GM19438 (cell line): ENCODE results near the gene SLC35F6.
"Not testable (repeated sequence)": the region's sequence is repeated elsewhere in the genome, so short reads cannot be mapped to it uniquely, and the experiment has no call there.

Source experiments
- ATAC-seq: cut with Tn5 transposase; IDR thresholded peaks from one replicate; pipeline ENCODE4 v1.9.1; 2021; ENCODE audit warnings: low read depth; ENCODE audit not compliant: unreplicated experiment

Gene SLC35F6

DNA sequence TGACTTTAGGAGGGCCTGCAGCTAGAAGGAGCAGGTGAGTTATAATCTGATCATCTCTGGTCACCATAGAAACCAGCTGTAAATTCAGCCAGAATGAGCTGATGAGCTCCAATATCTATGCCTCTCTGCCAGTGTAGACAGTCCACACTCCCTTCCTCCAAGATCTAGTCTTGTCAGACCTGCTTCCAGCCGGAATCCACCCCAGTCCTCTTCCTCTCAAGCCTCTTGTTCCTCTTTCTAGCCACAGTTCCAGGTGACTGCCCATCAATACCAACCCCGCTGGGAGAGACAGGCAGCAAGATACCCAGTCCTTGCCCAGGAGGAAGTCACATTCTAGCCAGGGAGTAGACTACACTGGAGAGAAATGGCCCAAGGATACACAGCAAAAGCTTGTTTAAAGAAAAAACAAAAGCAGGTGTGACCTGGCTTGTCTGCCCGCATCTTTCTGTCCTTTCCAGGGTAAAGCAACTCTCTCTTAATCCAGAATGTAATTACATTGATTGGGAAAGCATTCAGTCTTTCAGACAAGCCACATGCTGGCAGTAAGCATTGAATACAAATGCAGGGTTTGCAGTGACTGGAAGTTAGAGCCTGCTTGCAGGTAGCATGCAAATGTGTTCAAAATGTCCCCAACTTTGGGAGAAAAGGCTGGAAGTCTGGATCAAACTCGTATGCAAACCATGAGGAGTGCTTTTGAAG lies 9.0 kb upstream of the SLC35F6 start:
- ATAC-seq = no peak

DNA sequence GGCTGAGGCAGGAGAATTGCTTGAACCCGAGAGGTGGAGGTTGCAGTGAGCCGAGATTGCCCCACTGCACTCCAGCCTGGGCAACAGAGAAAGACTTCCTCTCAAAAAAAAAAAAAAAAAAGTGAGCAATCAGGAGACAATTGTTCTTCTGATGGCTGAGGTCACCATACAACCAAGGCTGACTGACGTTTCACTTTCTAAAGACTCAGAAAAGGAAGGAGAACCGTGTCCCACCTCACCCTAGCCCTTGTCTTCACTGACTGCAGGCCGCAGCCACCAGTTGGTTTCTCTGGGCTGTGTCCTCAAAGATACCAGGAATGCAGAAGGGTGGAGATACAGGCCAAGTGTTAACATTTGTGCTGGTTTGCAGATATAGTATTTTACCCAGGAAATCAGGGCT lies 7.7 kb upstream of the SLC35F6 start:
- ATAC-seq = no peak

DNA sequence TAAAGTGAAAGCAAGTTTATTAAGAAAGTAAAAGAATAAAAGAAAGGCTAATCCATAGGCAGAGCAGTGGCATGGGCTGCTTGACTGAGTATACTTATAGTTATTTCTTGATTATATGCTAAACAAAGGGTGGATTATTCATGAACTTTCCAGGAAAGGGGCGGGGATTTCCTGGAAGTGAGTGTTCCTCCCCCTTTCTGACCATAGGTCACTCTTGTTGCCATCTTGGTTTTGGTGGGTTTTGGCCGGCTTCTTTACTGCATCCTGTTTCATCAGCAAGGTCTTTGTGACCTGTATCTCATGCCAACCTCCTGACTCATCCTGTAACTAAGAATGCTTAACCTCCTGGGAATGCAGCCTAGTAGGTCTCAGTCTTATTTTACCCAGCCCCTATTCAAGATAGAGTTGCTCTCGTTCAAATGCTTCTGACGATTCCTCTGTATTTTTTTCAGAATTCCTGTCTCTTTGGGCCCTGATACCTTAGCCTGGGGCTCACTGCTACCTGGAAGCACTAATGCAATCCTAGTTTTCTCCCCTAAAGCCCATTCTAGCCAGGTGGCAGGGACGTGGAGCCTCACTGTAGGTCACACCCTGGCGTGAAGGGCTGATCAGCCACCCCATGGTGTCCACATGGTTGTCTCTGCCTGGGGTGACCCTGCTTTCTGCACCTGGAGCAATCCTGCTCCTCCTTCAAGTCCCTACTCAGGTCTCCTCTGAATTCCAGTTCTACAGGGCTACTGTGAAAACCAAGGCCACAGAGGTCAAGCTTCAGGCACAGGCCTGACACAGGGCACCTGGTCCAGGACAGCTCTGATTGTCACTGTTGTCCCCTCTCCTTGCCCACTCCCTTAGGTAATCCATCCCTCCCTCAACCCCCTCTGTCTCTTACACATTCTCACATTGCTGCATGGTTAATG lies 6.0 kb upstream of the SLC35F6 start:
- ATAC-seq = no peak

DNA sequence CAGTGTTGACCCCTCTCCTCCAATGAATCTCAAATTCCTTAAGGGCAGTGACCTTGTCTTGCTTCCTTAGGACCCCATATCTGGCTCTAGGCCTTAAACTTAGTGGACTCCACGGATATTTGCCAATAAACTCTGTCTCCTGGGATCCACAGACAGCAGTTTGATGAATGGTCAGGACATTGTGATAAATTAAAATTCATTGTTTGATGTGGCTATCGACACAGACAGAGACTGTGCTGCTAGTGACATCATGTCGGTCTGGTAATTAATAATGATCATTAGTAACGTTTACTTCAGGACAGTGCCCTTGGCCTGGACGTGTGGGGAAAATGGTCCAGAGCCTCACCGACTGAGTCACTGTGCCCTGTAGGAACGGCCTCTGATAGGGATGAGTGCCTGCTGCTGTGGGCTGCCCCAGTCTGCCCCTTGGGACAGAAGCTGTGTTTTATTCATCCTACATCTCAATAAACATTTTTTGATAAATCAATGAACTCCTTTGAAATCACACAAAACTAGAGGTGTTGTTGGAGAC lies 5.2 kb upstream of the SLC35F6 start:
- ATAC-seq = no peak

DNA sequence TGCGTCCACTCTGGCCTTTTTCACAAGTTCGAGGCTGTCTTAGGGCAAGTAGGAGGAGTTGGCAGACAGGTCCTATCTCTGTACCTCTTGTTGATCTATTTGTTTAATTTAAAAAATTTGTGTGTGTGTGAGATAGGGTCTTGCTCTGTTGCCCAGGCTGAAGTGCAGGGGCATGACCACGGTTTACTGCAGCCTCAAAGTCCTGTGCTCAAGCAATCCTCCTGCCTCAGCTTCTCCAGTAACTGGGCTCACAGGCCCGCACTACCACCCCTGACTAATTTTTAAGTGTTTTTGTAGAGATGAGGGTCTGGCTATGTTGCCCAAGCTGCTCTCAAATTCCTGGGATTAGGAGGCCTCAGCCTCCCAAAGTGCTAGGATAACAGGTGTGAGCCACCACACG lies 4.2 kb upstream of the SLC35F6 start:
- no peak for ATAC-seq

DNA sequence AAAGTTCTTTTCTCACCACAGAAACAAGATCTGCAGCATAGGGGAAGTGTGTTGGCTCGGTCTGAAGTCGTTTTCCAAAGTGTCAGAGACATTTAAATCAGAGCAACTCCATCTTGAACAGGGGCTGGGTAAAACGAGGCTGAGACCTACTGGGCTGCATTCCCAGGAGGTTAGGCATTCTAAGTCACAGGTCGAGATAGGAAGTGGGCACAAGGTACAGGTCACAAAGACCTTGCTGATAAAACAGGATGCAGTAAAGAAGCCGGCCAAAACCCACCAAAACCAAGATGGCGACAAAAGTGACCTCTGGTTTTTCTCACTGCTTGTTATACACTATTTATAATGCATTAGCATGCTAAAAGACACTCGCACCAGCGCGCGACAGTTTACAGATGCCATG lies 3.1 kb upstream of the SLC35F6 start:
- ATAC-seq = not testable (repeated sequence)

DNA sequence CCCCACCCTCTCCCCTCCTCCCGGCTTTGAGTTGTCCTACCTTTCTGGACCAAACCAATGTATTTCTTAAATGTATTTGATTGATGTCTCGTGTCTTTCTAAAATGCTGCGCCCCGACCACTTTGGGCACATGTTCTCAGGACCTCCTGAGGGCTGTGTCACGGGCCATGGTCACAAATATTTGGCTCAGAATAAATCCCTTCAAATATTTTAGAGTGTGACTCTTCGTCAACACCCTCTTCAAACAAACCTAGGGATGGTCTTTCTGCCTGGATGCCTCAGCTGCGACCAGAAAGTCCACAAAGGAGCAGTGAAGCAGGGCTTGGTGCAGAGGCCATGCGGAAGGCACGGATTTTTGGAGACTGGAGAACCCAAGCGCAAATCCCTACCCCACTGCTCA lies 1.1 kb upstream of the SLC35F6 start:
- no peak for ATAC-seq

- ATAC-seq = no peak
Observed at GRCh38 chr2:26764906-26765305, 822 bp downstream of the SLC35F6 start.

DNA sequence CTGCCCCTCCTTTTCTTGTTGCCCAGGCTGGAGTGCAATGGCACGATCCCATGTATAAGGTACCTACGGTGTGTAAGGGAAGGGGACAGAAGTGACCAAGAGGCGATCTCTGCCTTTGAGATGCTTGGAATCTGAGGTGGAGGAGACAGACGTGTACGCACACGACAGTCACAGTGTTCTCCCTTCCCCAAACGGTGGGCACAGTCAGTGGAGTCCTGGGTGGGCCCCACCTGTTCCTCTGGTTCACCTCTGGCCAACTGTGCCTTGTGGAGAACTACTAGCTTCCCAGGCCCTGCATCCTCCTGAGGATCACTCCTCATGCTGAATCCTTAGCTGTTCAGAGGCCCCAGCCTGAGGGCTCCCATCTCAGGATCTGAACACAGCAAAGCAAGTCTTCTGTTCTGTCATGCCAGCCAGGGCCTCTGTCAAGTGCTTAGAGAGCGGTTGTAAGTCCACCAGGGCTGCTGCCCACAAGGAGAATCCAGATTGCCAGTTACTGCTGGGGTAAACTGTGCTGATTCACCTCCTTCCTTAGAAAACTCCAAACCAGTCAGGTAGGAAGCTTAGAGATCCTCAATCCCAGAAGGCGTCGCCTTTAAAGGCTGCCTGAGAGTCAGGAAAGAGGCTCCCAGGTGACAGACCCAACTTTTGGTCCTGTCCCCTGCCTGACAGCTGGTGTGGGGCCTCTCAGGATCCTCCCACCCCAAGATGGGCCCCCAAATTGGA lies 1.6 kb downstream of the SLC35F6 start:
- ATAC-seq = no peak

GRCh38 chr2:26767129-26767528 lies 3.0 kb downstream of the SLC35F6 start:
- ATAC-seq = no peak

- no peak for ATAC-seq
Observed at GRCh38 chr2:26767894-26768487, 3.9 kb downstream of the SLC35F6 start.

DNA sequence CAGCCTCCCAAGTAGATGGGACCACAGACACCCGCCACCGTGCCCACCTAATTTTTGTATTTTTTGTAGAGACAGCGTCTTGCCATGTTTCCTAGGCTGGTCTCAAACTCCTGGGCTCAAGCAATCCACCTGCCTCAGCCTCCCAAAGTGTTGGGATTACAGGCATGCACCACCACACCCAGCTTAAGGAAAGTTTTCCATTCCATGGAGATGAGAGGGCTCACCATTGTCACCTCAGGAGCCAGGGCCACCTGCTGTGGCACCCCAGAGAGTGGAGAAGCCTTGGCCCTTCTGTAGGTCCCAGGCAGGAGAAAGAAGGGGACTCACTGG lies 4.6 kb downstream of the SLC35F6 start:
- ATAC-seq = no peak

GRCh38 chr2:26769089-26769761 lies 5.1 kb downstream of the SLC35F6 start:
- no peak for ATAC-seq

DNA sequence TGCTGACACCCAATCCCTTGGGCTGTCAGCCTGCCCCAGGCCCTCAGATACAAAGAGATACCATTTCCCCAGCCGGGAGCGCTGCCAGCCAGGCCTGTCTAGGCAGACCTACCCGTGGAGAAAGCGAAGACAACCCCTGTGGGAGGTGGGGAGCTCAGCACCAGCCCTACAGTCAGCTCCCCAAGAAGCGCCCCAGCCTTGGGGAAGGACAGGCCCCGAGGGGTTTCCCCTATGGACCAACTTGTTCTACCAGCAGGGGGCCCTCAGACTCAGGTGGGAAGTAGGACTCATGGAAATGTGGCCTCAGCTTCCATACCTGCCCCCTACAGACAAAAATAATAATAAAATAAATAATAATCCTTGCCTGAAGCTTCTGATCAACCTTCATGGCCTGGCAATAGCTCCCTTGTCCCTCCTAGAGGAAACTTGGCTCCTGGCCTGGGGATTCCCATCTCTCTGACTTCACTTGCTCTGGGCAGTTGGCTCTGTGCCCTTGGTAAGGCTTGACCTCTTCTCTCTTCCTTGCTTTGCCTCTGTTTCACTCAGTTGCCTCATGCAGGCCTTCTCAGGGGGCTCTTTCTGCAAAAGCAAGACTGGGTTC lies 7.0 kb downstream of the SLC35F6 start:
- no peak for ATAC-seq

GRCh38 chr2:26772064-26773001 lies 8.2 kb downstream of the SLC35F6 start:
- no peak for ATAC-seq

GRCh38 chr2:26776195-26776800 lies 12.2 kb downstream of the SLC35F6 start:
- no peak for ATAC-seq

- ATAC-seq = no peak
Observed at GRCh38 chr2:26778098-26778497, 14.0 kb downstream of the SLC35F6 start.

GRCh38 chr2:26778507-26778906 lies 14.4 kb downstream of the SLC35F6 start:
- no peak for ATAC-seq
